ENCODE measurements around the gene GADL1. TPM values are rescaled to one million over a fixed set of nuclear protein-coding genes. Genes with fewer than 3 reads are reported as not detected.

Gene GADL1
- polyA plus RNA-seq, 1 donor (not counting 4 experiments of a cell fraction or from before 2014, with no cell fraction given): not detected

DNA sequence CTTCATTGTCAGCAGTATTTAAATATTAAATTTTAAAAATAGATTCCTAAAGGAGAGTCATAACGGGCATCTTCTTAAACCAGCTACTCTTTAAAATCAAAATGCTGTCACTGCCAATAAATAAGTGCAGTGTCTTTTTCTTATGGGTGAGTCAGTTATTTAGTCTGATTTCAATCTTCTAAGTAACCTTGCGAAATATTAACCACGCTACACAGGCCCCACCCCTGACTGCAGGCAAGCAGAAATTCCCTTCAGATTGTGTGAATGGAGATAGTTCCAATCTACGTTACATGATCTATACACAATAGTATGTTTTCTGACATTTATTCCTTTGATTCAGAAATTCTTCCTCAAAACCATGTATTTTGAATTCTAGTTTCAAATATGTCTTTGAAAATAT lies 141.5 kb downstream of the GADL1 start:
- H2AFZ ChIP-seq (ENCODE audit: control insufficient read depth, low read length): no peak overlapping the region
- no peaks in the 10 kb centered on the region for H3K36me3 ChIP-seq (ENCODE audit: control insufficient read depth in 2 of 2, extremely low read depth in 1 of 2, insufficient read depth in 2 of 2, low read length in 2 of 2)
- H3K4me3 ChIP-seq (ENCODE audit: control insufficient read depth in 2 of 3, extremely low read depth in 1 of 3, insufficient read depth in 2 of 3, low read depth in 1 of 3, low read length in 3 of 3): no peak overlapping the region
- H3K79me2 ChIP-seq (ENCODE audit: control insufficient read depth, insufficient read depth, low read length): no peaks in the 10 kb centered on the region
- no peak overlapping the region for H3K4me2 ChIP-seq (ENCODE audit: control insufficient read depth, extremely low read depth, insufficient read depth, low read depth, low read length)
- DNase-seq (ENCODE audit: low read depth, low spot score): no peak
- no peak overlapping the region for H3K9ac ChIP-seq (ENCODE audit: control insufficient read depth, extremely low read depth, insufficient read depth, low read length)
- H3K9me1 ChIP-seq (ENCODE audit: control insufficient read depth, extremely low read depth, insufficient read depth, low read length): no peaks in the 10 kb centered on the region
- H3K4me1 ChIP-seq (ENCODE audit: control insufficient read depth, extremely low read depth, insufficient read depth, low read length): peaks cover 9% of the 10 kb centered on the region
- dilution Hi-C loops (cut with MboI; ENCODE audit: extremely low pct_ligation_motif_present, low sequenced_read_pairs): loop anchor here (25.0 kb wide), 1 partner anchor 384 kb away; no protein-coding TSS in a partner anchor
- H3K9me3 ChIP-seq (ENCODE audit: control insufficient read depth, low read depth, low read length): no peaks in the 10 kb centered on the region
- H3K27me3 ChIP-seq (ENCODE audit: control insufficient read depth, extremely low read depth, insufficient read depth, low read length): no peaks in the 10 kb centered on the region
- H4K20me1 ChIP-seq (ENCODE audit: control insufficient read depth, extremely low read depth, insufficient read depth, low read length): no peaks in the 10 kb centered on the region
- no peak for FAIRE-seq
- TF ChIP-seq, protein P1, sequence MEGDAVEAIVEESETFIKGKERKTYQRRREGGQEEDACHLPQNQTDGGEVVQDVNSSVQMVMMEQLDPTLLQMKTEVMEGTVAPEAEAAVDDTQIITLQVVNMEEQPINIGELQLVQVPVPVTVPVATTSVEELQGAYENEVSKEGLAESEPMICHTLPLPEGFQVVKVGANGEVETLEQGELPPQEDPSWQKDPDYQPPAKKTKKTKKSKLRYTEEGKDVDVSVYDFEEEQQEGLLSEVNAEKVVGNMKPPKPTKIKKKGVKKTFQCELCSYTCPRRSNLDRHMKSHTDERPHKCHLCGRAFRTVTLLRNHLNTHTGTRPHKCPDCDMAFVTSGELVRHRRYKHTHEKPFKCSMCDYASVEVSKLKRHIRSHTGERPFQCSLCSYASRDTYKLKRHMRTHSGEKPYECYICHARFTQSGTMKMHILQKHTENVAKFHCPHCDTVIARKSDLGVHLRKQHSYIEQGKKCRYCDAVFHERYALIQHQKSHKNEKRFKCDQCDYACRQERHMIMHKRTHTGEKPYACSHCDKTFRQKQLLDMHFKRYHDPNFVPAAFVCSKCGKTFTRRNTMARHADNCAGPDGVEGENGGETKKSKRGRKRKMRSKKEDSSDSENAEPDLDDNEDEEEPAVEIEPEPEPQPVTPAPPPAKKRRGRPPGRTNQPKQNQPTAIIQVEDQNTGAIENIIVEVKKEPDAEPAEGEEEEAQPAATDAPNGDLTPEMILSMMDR (optimal IDR thresholded peaks at IDR 0.05 in 1 of 3, IDR thresholded peaks at IDR 0.05 in 1 of 3, conservative IDR thresholded peaks at IDR 0.05 in 1 of 3; ENCODE audit: extremely low read depth in 1 of 3, insufficient read depth in 2 of 3, low read length in 3 of 3): no peak
- TF ChIP-seq EZH2 (IDR thresholded peaks at IDR 0.05; ENCODE audit: low read length): no peak
- no peak overlapping the region for H3K27ac ChIP-seq (ENCODE audit: control insufficient read depth, insufficient read depth, low read length)

DNA sequence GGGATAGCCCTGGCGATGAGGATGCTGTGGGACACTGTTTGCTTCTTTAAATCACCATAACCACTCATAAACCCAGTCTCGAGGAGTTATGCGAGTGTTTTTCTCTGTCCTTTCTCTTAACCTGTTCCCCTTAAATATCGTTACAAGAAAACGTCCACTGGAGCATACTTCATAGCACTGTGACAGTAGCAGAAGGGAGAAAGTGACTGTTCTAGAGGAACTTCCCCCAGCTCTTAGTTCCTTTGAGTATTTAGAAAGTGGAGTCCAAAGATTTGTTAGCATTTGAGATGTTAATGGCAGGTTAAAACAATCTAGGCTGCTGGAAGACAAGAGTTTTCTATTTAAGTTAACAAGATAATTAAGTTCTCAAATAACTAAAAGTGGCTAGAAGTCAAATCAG lies 142.0 kb downstream of the GADL1 start:
- dilution Hi-C loops (cut with MboI; ENCODE audit: extremely low pct_ligation_motif_present, low sequenced_read_pairs): loop anchor here (25.0 kb wide), 1 partner anchor 385 kb away; no protein-coding TSS in a partner anchor
- Histone ChIP-seq H3K9me1 (ENCODE audit: control insufficient read depth, extremely low read depth, insufficient read depth, low read length) (no peaks in the 10 kb centered on the region), H4K20me1 (ENCODE audit: control insufficient read depth, extremely low read depth, insufficient read depth, low read length) (no peaks in the 10 kb centered on the region), H3K9me3 (ENCODE audit: control insufficient read depth, low read depth, low read length) (no peaks in the 10 kb centered on the region), H3K79me2 (ENCODE audit: control insufficient read depth, insufficient read depth, low read length) (no peaks in the 10 kb centered on the region), H3K4me2 (ENCODE audit: control insufficient read depth, extremely low read depth, insufficient read depth, low read depth, low read length) (no peak overlapping the region), H3K9ac (ENCODE audit: control insufficient read depth, extremely low read depth, insufficient read depth, low read length) (no peak overlapping the region), H3K4me3 (ENCODE audit: control insufficient read depth in 2 of 3, extremely low read depth in 1 of 3, insufficient read depth in 2 of 3, low read depth in 1 of 3, low read length in 3 of 3) (no peak overlapping the region), H2AFZ (ENCODE audit: control insufficient read depth, low read length) (no peak overlapping the region), H3K4me1 (ENCODE audit: control insufficient read depth, extremely low read depth, insufficient read depth, low read length) (peaks cover 14% of the 10 kb centered on the region), H3K27ac (ENCODE audit: control insufficient read depth, insufficient read depth, low read length) (no peak overlapping the region), H3K27me3 (ENCODE audit: control insufficient read depth, extremely low read depth, insufficient read depth, low read length) (no peaks in the 10 kb centered on the region), H3K36me3 (ENCODE audit: control insufficient read depth in 2 of 2, extremely low read depth in 1 of 2, insufficient read depth in 2 of 2, low read length in 2 of 2) (no peaks in the 10 kb centered on the region)
- DNase-seq (ENCODE audit: low read depth, low spot score) (no peak), FAIRE-seq (no peak)
- no peak for TF ChIP-seq EZH2 (IDR thresholded peaks at IDR 0.05; ENCODE audit: low read length)
- TF ChIP-seq, protein P1 (optimal IDR thresholded peaks at IDR 0.05 in 1 of 3, IDR thresholded peaks at IDR 0.05 in 1 of 3, conservative IDR thresholded peaks at IDR 0.05 in 1 of 3; ENCODE audit: extremely low read depth in 1 of 3, insufficient read depth in 2 of 3, low read length in 3 of 3): no peak
